Measurements from ENCODE around the gene SEC63.
"Not testable (repeated sequence)": the region's sequence is repeated elsewhere in the genome, so short reads cannot be mapped to it uniquely, and the experiment has no call there.

Gene SEC63

DNA sequence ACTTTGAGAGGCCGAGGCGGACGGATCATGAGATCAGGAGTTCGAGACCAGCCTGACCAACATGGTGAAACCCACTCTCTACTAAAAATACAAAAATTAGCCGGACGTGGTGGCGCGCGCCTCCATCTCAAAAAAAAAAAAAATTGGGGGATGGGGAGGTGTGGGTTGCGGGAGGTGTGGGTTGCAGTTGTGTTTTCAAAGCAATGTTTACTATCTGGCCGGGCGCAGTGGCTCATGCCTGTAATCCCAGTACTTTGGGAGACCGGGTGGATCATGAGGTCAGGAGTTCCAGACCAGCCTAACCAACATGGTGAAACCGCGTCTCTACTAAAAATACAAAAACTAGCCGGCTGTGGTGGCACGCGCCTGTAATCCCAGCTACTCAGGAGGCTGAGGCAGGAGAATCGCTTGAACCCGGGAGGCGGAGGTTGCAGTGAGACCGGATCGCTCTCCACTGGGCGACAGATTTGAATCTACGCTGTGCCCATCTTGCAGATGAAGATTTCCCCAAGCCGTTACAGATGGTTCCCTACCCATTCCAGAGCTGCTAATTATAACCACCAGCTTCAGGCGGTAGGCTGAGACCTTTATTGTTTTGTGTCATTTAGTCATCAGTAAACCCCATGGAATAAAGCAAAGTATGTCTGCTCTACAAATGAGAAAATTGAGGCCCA is 818 bp upstream of the SEC63 start:
- ATAC-seq (ENCODE audit: low read depth); H3K9me3 Mint-ChIP-seq; H3K36me3 Mint-ChIP-seq; H3K27me3 Mint-ChIP-seq; DNase-seq (ENCODE audit: low spot score in 2 of 2); H3K27ac Mint-ChIP-seq: not testable (repeated sequence)
- H3K4me3 Mint-ChIP-seq: peak overlapping the region; percentile 96
- H3K4me1 Mint-ChIP-seq: peaks cover 14% of the 10 kb centered on the region

GRCh38 chr6:107957308-107957908 is 600 bp downstream of the SEC63 start:
- H3K36me3 Mint-ChIP-seq: peaks cover 2% of the 10 kb centered on the region
- peak overlapping the region; percentile 99 for H3K4me3 Mint-ChIP-seq
- peaks cover 14% of the 10 kb centered on the region for H3K4me1 Mint-ChIP-seq
- H3K27me3 Mint-ChIP-seq: no peaks in the 10 kb centered on the region
- ATAC-seq (ENCODE audit: low read depth) (peak; percentile 43), DNase-seq (ENCODE audit: low spot score in 2 of 2) (peak; percentile 41 to 46)
- H3K9me3 Mint-ChIP-seq: no peaks in the 10 kb centered on the region
- peak overlapping the region; percentile 94 for H3K27ac Mint-ChIP-seq

DNA sequence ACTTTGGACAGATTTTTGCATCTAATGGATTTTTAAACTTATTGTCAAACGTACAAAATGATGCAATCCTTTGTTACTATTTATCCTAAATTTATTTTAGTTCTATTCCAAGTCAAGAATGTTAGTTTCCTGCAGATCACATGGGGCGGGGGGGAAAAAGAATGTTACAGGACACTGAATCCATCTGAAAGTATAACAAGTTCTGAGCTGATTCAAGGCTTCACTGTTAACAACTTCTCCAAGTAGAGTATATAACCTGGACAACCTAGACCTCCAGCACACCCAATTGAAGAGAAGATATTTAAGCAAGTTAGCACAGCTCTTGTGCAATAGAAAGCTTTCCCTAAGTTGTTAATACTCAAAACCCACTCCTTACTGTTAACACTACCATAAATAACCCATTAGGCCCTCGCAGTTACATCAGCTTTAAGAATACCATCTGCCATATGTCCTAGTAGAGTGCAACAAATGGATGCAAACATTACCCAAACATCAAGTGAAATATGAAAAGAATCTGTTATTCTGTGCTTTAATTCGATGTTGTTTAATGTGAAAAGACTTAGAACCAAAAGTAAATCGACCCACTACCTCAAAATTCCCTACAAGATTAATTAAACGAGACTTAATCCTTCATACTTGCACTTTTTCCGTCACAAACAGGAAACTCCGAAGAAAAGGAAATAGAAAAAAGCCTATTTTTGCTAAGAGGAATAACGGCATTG is 1.3 kb downstream of the SEC63 start:
- DNase-seq (ENCODE audit: low spot score in 2 of 2) (no peak), ATAC-seq (ENCODE audit: low read depth) (no peak)
- Mint-ChIP-seq H3K4me3 (peak overlapping the region; percentile 99), H3K36me3 (peaks cover 2% of the 10 kb centered on the region), H3K9me3 (no peaks in the 10 kb centered on the region), H3K4me1 (peaks cover 14% of the 10 kb centered on the region), H3K27ac (peak overlapping the region; percentile 94), H3K27me3 (no peaks in the 10 kb centered on the region)

DNA sequence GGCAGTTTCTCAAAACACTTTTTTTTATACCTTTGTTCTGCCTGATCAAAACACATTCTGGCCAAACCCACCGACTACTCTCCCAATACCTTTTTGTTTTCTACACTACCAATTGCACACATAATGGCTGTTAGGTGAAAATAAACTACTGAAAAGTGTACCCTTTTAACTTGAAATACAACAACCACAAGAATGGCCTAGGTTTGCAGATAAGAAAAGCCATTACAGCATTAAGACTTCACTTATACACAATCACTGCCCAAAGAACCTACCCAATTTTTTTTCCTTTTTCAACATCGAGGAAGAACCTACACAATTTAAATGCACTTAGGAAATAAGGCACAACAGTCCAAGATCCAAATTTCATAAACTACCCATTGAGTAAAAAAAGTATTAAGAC is 1.8 kb downstream of the SEC63 start:
- no peak for DNase-seq (ENCODE audit: low spot score in 2 of 2)
- Mint-ChIP-seq H3K36me3 (peaks cover 2% of the 10 kb centered on the region), H3K4me3 (peak overlapping the region; percentile 99), H3K27ac (peak overlapping the region; percentile 94), H3K4me1 (peaks cover 16% of the 10 kb centered on the region), H3K27me3 (no peaks in the 10 kb centered on the region), H3K9me3 (no peaks in the 10 kb centered on the region)
- ATAC-seq (ENCODE audit: low read depth): no peak

GRCh38 chr6:107953858-107954414 is 4.1 kb downstream of the SEC63 start:
- ATAC-seq (ENCODE audit: low read depth): not testable (repeated sequence)

GRCh38 chr6:107943626-107944439 is 14.2 kb downstream of the SEC63 start:
- Mint-ChIP-seq H3K27ac (no peak overlapping the region), H3K9me3 (no peaks in the 10 kb centered on the region), H3K4me1 (peaks cover 41% of the 10 kb centered on the region), H3K4me3 (no peak overlapping the region), H3K27me3 (no peaks in the 10 kb centered on the region), H3K36me3 (peaks cover 7% of the 10 kb centered on the region)
- no peak for ATAC-seq (ENCODE audit: low read depth)
- no peak for DNase-seq (ENCODE audit: low spot score in 2 of 2)

More at GRCh38 chr6:107953858-107954414, 4.1 kb downstream of the SEC63 start:
- H3K9me3 Mint-ChIP-seq; DNase-seq (ENCODE audit: low spot score in 2 of 2); H3K4me3 Mint-ChIP-seq; H3K27me3 Mint-ChIP-seq; H3K36me3 Mint-ChIP-seq; H3K27ac Mint-ChIP-seq: not testable (repeated sequence)
- H3K4me1 Mint-ChIP-seq: peaks cover 29% of the 10 kb centered on the region

DNA sequence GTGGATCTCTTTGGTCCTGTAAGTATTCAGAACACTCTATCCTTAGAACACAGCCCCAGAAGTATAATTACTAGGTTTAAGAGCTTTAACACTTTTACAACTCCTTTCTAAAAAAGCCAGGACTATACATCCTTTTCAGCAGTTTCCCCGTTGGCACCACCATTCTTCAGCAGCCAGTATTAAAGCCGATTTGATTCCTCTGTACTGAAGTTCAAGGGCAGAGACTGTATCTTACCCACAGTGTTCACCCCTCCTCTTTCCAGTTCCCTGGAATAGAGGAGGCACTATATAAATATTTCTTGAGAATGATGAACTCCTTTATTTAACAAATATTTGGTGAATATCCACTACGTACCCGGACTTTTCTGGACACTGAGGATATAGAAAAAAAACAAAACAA is 15.9 kb downstream of the SEC63 start:
- Mint-ChIP-seq H3K4me1 (peaks cover 27% of the 10 kb centered on the region), H3K27ac (no peak overlapping the region), H3K9me3 (no peaks in the 10 kb centered on the region), H3K27me3 (no peaks in the 10 kb centered on the region), H3K4me3 (no peak overlapping the region), H3K36me3 (peaks cover 7% of the 10 kb centered on the region)
- DNase-seq (ENCODE audit: low spot score in 2 of 2) (no peak), ATAC-seq (ENCODE audit: low read depth) (no peak)

GRCh38 chr6:107941627-107942026 is 16.4 kb downstream of the SEC63 start:
- H3K27ac Mint-ChIP-seq: no peak overlapping the region
- DNase-seq (ENCODE audit: low spot score in 2 of 2) (no peak), ATAC-seq (ENCODE audit: low read depth) (no peak)
- no peaks in the 10 kb centered on the region for H3K27me3 Mint-ChIP-seq
- H3K4me1 Mint-ChIP-seq: peaks cover 27% of the 10 kb centered on the region
- H3K36me3 Mint-ChIP-seq: peaks cover 7% of the 10 kb centered on the region
- no peak overlapping the region for H3K4me3 Mint-ChIP-seq
- H3K9me3 Mint-ChIP-seq: no peaks in the 10 kb centered on the region

- Mint-ChIP-seq H3K27ac (no peak overlapping the region), H3K9me3 (no peaks in the 10 kb centered on the region), H3K4me3 (no peak overlapping the region), H3K27me3 (no peaks in the 10 kb centered on the region), H3K36me3 (peaks cover 7% of the 10 kb centered on the region), H3K4me1 (peaks cover 27% of the 10 kb centered on the region)
- ATAC-seq (ENCODE audit: low read depth): no peak
- DNase-seq (ENCODE audit: low spot score in 2 of 2): no peak
Observed at GRCh38 chr6:107941199-107941598, 16.8 kb downstream of the SEC63 start.

- not testable (repeated sequence) for DNase-seq (ENCODE audit: low spot score in 2 of 2); H3K27me3 Mint-ChIP-seq; H3K9me3 Mint-ChIP-seq; ATAC-seq (ENCODE audit: low read depth); H3K27ac Mint-ChIP-seq; H3K4me3 Mint-ChIP-seq
- Mint-ChIP-seq H3K36me3 (peaks cover 18% of the 10 kb centered on the region), H3K4me1 (peaks cover 18% of the 10 kb centered on the region)
Observed at GRCh38 chr6:107936910-107937292, 21.1 kb downstream of the SEC63 start.

- H3K9me3 Mint-ChIP-seq: peaks cover 1% of the 10 kb centered on the region
- H3K36me3 Mint-ChIP-seq: peaks cover 18% of the 10 kb centered on the region
- H3K4me1 Mint-ChIP-seq: peaks cover 20% of the 10 kb centered on the region
- no peak overlapping the region for H3K4me3 Mint-ChIP-seq
- ATAC-seq (ENCODE audit: low read depth) (no peak), DNase-seq (ENCODE audit: low spot score in 2 of 2) (no peak)
- no peak overlapping the region for H3K27ac Mint-ChIP-seq
- no peaks in the 10 kb centered on the region for H3K27me3 Mint-ChIP-seq
Observed at GRCh38 chr6:107936162-107936909, 21.7 kb downstream of the SEC63 start.

DNA sequence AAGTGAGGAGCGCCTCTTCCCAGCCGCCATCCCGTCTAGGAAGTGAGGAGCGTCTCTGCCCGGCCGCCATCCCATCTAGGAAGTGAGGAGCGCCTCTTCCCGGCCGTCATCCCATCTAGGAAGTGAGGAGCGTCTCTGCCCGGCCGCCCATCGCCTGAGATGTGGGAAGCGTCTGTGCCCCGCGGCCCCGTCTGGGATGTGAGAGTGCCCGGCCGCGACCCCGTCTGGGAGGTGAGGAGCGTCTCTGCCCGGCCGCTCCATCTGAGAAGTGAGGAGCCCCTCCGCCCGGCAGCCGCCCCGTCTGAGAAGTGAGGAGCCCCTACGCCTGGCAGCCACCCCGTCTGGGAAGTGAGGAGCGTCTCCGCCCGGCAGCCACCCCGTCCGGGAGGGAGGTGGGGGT is 23.8 kb downstream of the SEC63 start:
- not testable (repeated sequence) for ATAC-seq (ENCODE audit: low read depth); H3K9me3 Mint-ChIP-seq

DNA sequence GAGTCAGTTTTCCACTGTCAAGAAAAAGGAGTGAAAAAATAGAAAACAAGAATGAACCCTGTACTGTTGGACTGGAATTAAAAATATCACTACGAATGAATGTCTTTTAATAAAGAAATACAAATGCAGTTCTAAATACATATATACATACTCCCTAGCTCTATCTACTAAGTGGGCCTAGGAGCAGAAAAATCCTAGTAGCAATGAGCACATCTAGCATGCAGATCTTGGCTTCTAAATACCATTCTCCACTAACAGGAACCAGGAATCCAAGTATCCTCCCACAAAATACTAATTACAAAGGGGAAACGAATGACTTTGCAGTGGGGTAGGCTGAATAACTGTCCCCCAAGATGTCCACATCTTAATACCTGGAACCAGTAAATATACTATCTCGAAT is 25.4 kb downstream of the SEC63 start:
- DNase-seq (ENCODE audit: low spot score in 2 of 2) (no peak), ATAC-seq (ENCODE audit: low read depth) (no peak)
- Mint-ChIP-seq H3K9me3 (peaks cover 1% of the 10 kb centered on the region), H3K4me1 (peaks cover 12% of the 10 kb centered on the region), H3K4me3 (no peak overlapping the region), H3K27ac (no peak overlapping the region), H3K36me3 (peaks cover 21% of the 10 kb centered on the region), H3K27me3 (no peaks in the 10 kb centered on the region)

More for the DNA sequence above, 23.8 kb downstream of the SEC63 start:
- DNase-seq (ENCODE audit: low spot score in 2 of 2); H3K4me1 Mint-ChIP-seq; H3K27ac Mint-ChIP-seq; H3K27me3 Mint-ChIP-seq; H3K4me3 Mint-ChIP-seq: not testable (repeated sequence)
- peaks cover 13% of the 10 kb centered on the region for H3K36me3 Mint-ChIP-seq
